GM20000 (cell line): ENCODE results near the gene KRT9.
"Not testable (repeated sequence)": the region's sequence is repeated elsewhere in the genome, so short reads cannot be mapped to it uniquely, and the experiment has no call there.

Source experiments
- DNase-seq: peaks from one replicate; pipeline ENCODE4 v3.0.0; 2012; ENCODE audit warnings: low spot score
- TF ChIP-seq, protein P1 (sequence below): IDR thresholded peaks from 2 replicates; pipeline ENCODE4 v1.5.1; 2012; ENCODE audit warnings: mild to moderate bottlenecking, control low read depth; ENCODE audit errors: extremely low read depth, missing control alignments

The KRT9 gene, protein sequence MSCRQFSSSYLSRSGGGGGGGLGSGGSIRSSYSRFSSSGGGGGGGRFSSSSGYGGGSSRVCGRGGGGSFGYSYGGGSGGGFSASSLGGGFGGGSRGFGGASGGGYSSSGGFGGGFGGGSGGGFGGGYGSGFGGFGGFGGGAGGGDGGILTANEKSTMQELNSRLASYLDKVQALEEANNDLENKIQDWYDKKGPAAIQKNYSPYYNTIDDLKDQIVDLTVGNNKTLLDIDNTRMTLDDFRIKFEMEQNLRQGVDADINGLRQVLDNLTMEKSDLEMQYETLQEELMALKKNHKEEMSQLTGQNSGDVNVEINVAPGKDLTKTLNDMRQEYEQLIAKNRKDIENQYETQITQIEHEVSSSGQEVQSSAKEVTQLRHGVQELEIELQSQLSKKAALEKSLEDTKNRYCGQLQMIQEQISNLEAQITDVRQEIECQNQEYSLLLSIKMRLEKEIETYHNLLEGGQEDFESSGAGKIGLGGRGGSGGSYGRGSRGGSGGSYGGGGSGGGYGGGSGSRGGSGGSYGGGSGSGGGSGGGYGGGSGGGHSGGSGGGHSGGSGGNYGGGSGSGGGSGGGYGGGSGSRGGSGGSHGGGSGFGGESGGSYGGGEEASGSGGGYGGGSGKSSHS

DNA sequence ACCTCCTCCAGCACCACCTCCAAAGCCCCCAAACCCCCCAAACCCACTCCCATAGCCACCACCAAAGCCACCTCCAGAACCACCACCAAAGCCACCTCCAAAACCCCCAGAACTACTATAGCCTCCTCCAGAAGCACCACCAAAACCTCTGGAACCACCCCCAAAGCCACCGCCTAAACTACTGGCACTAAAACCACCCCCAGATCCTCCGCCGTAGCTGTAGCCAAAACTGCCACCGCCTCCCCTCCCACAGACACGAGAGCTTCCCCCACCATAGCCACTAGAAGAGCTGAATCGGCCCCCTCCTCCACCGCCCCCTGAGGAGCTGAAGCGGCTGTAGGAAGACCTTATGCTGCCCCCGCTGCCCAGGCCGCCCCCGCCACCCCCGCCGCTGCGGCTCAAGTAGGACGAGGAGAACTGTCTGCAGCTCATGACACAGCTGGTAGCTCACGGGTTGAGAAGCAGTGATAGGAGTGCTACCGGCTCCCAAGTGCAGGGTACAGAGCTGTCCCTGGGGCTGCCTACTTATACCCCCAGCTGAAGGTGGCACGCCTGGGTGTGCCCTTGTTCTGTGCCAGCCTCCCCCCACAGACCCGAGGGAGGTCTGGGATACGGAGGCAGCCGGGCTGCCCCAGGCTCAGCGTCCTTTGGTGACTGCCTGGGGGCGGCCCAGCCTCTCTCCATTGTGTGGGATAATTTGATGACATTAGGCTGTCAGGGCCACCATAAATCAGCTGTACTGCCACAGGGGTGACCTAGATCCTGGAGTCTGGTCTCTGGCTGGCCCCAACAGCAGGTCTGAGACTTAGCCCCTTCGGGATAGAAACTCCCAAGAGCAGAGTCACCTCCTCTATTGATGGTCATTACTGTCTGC lies at the start of gene KRT9:
TSS of gene KRT9 (minus strand) at position 499 of the 874 bp plus-strand sequence. CDS start at position 432, 67 bp downstream.
- TF ChIP-seq, protein P1, sequence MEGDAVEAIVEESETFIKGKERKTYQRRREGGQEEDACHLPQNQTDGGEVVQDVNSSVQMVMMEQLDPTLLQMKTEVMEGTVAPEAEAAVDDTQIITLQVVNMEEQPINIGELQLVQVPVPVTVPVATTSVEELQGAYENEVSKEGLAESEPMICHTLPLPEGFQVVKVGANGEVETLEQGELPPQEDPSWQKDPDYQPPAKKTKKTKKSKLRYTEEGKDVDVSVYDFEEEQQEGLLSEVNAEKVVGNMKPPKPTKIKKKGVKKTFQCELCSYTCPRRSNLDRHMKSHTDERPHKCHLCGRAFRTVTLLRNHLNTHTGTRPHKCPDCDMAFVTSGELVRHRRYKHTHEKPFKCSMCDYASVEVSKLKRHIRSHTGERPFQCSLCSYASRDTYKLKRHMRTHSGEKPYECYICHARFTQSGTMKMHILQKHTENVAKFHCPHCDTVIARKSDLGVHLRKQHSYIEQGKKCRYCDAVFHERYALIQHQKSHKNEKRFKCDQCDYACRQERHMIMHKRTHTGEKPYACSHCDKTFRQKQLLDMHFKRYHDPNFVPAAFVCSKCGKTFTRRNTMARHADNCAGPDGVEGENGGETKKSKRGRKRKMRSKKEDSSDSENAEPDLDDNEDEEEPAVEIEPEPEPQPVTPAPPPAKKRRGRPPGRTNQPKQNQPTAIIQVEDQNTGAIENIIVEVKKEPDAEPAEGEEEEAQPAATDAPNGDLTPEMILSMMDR: no peak
- no peak for DNase-seq

DNA sequence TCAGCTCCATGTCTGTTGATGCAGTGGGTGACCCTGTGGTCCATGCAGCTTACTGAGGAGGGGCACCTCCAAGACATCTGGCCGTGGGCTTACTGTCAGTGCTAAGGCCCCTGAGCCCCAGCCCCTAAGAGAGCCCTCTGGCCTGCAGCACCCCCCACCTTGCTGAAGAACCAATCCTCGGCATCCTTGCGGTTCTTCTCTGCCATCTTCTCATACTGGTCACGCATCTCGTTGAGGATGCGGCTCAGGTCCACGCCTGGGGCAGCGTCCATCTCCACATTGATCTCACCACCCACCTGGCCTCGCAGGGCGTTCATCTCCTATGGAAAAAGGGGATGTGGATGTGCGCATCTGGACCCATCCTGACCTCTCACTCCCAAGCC lies 49.6 kb upstream of the KRT9 start:
- not testable (repeated sequence) for DNase-seq

DNA sequence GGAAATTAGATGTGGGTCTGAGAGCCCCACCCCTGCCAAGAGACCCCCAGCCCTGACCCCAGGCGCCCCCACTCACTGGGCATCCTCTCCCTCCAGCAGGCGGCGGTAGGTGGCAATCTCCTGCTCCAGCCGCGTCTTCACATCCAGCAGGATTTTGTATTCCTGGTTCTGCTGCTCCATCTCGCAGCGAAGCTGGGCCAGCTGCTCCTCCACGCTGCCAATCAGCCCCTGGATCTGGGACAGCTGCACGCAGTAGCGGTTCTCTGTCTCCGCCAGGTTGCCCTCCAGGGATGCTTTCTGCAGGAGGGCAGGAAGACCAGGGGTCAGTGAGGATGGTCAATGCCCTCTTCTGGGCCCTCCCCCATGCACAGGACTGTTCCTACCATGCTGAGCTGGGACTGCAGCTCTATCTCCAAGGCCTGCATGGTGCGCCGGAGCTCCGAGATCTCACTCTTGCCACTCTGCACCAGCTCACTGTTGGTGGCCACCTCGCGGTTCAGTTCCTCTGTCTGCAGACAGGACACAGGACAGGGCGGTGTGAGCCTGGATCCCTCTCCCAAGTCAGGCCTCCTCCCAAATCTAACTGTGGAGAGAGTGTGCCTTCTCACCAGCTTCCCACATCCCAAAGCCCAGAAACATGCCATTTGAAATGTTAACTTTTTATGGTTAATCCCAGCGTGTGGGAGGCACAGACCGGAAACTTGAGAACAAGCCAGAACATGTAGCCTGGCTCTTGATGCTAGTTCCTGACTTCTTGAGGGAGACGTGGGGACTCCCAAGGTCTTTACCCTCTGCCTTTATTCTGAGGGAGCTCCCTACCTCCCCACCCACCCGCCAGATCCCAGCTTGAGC lies 49.0 kb upstream of the KRT9 start:
- no peak for DNase-seq
- TF ChIP-seq, protein P1: no peak

DNA sequence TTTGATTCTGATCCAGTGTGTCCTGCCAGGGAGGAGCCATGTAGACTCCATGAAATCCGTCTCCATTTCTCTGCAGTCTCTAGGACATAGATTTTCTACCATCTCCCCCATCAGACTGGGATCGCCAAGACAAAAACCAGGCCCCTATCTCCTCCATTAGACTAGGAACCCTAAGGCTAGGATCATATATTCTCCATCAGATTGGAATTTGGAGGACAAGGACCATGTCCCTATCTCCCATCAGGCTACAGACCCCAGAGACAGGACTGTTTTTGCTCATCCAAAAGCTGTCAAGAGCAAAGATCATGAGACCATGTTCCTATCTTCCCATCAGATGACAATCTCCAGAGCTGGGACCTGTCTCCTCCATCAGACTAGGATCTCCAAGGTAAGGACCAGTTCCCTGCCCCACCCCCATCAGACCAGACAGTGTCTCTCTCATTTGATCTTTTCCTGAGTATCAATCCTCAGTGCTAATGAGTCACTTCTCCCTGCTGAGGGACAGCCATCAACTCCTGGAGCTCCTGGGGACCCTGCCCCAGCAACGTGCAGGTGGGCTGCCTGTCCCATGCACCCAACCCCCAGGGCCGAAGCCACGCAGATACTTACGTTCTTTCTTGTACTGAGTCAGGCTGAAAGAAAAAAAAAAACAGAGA lies 48.2 kb upstream of the KRT9 start:
- DNase-seq: not testable (repeated sequence)

DNA sequence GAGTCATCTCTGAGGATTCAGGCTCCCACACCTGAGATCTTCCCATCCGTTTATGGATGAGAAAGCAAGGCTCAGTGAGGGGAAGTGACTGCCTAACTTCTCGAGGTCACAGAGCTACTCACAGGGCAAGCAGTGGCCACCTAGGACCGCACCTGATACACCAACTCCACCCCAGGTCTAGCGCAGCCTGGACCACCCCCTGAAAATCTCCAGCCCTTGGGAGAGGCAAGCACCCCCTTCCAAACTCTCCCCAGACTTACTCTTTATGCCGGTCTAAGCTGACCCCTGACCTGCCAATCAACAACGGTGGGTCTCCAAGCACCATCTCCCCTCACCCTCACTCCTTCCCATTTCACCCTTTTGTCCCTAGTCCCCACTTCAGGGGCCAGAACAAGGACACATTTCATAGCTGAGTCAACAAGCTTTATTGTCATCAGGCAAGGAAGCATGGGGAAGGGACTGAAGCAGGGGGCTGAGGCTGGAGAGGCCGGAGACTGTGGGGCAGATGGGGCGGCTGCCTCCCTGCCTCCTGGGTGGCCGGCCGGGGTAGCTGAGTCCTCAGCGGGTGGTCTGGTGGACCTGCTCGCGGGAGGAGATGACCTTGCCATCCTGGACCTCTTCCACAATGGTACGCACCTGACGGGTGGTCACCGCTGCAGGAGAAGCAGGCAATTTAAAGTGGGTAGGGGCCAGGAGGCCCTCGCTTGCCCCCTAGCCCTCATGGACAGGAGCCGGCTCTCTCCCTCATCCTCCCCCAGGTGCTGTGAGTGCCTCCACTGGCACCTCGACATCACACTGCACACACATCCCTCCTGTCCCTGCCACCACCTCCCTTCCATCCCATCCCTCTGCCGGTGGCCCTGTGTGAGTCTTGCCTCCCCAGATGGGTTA lies 47.4 kb upstream of the KRT9 start:
- DNase-seq: no peak
- TF ChIP-seq, protein P1: no peak

DNA sequence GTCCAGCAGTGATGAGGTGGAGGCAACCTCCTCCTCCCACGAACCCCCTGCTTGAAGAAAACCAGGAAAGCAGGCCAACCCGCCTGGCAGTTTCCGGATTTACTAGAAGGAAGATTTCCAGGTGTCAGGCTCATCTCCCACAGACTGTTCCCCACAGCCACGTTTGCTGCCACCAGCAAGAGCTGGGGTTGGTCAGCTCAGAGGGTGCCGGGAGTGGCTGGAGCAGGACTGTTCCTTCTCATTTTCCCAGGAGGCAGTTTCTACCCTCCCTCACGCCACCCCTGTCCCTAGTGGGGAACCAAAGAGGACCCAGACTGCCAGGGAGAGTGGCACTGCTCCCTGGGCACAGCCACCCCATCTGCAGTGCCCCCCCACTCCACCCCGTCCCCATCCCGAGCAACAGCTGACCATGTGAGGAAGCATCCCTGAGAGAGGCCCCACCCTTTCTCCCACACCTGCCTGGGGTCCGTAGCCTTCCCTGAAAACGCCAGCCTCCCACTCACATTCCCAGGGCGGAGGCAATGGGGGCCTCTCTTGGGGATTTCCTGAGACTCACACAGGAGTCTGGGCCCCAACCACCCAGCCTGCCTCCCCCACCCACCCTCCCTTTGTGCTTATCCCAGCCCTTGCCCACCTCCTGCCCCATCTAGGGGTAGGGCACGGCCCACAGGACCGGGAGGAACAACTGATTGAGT lies 46.6 kb upstream of the KRT9 start:
- no peak for DNase-seq
- TF ChIP-seq, protein P1: no peak

DNA sequence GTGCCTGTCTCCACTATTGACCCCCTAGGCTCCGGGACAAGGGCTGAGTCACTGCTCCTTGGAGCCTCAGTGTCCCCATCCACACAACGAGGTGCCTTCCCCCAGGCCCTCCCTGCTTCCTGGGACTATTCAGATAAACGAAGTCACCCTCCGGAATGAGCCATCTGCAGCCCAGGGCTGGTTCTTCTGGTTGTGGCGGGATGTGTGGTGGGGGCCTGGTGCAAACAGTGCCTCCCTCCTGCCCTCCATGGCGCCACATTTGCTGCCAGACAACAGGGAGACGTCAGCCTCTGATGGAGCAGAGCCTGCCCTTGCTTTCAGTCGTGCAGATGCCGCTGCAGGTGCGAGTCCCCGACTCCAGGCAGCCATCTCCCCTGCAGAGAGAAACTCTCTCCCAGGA lies 45.8 kb upstream of the KRT9 start:
- DNase-seq: no peak
- TF ChIP-seq, protein P1: no peak
